Smooth muscle cell (in vitro differentiated cells): Measurements from ENCODE around the gene CLCN6. TPM values are rescaled to one million over a fixed set of nuclear protein-coding genes. Genes with fewer than 3 reads are reported as not detected.

Experiments used
- DNase-seq: peaks from one replicate; lab custom pipeline; 2025; ENCODE audit not compliant: unreplicated experiment; lab: John Stamatoyannopoulos, UW
- H2AFZ ChIP-seq: fragments of 200-600 bp; sonication (generic); 2 replicates; pipeline ENCODE4 v1.6.0; 2016; ENCODE audit warnings: antibody characterized with exemption, low read depth, mild to moderate bottlenecking
- H3F3A ChIP-seq: fragments of 200-600 bp; sonication (generic); 2 replicates; pipeline ENCODE4 v1.6.0; 2017; ENCODE audit warnings: antibody characterized with exemption, low read depth
- H3K27ac ChIP-seq: fragments of 200-600 bp; sonication (generic); 2 replicates; pipeline ENCODE4 v1.5.1; 2016; ENCODE audit warnings: low read depth, mild to moderate bottlenecking
- H3K27me3 ChIP-seq: fragments of 200-600 bp; sonication (generic); 2 replicates; pipeline ENCODE4 v1.6.1; 2016; ENCODE audit warnings: low read depth, mild to moderate bottlenecking
- H3K36me3 ChIP-seq: fragments of 200-600 bp; sonication (generic); 2 replicates; pipeline ENCODE4 v1.5.1; 2016; ENCODE audit warnings: low read depth
- H3K4me1 ChIP-seq: fragments of 200-600 bp; sonication (generic); 2 replicates; pipeline ENCODE4 v1.5.1; 2016; ENCODE audit warnings: low read depth
- H3K4me2 ChIP-seq: fragments of 200-600 bp; sonication (generic); 2 replicates; pipeline ENCODE4 v1.6.0; 2016; ENCODE audit warnings: mild to moderate bottlenecking
- H3K4me3 ChIP-seq: fragments of 200-600 bp; sonication (generic); 2 replicates; pipeline ENCODE4 v1.5.1; 2016; ENCODE audit warnings: mild to moderate bottlenecking
- H3K79me2 ChIP-seq: fragments of 200-600 bp; sonication (generic); 2 replicates; pipeline ENCODE4 v1.6.0; 2016; ENCODE audit warnings: low read depth, mild to moderate bottlenecking
- H3K9ac ChIP-seq: fragments of 200-600 bp; sonication (generic); 2 replicates; pipeline ENCODE4 v1.6.0; 2016; ENCODE audit warnings: low read depth
- H3K9me3 ChIP-seq: fragments of 200-600 bp; sonication (generic); replicated peaks from 2 replicates; pipeline ENCODE4 v1.5.1; 2016; ENCODE audit warnings: low read depth
- H4K20me1 ChIP-seq: fragments of 200-600 bp; sonication (generic); 2 replicates; pipeline ENCODE4 v1.6.0; 2016; ENCODE audit warnings: low read depth
- WGBS: methylation state at CpG from one replicate; pipeline ENCODE4 v1.1.7; 2016; ENCODE audit warnings: low lambda C conversion rate; 5-methylcytosine and 5-hydroxymethylcytosine counted together
- polyA plus RNA-seq: library from polyadenylated mRNA; unstranded; fragments of >200 nt; fragmentation: Nextera tagmentation; extraction: Ambion mirVana; gene quantifications from 2 replicates; pipeline ENCODE4 v1.2.1, GENCODE V29; 2016
- total RNA-seq: library from RNA; depleted of rRNA; stranded (reverse); fragments of >200 nt; gene quantifications from 2 replicates; pipeline ENCODE4 v1.2.3, GENCODE V29; 2014
- TF ChIP-seq, protein P1 (sequence below): fragments of 200-600 bp; sonication (generic); IDR thresholded peaks from 2 replicates; pipeline ENCODE4 v1.5.1; 2017; ENCODE audit warnings: borderline replicate concordance, mild to moderate bottlenecking, antibody characterized with exemption; ENCODE audit not compliant: insufficient read depth, poor library complexity, severe bottlenecking

The CLCN6 gene
- total and polyA plus RNA-seq, 2 experiments from 2014 or later = 9.9 to 13.6 TPM

DNA sequence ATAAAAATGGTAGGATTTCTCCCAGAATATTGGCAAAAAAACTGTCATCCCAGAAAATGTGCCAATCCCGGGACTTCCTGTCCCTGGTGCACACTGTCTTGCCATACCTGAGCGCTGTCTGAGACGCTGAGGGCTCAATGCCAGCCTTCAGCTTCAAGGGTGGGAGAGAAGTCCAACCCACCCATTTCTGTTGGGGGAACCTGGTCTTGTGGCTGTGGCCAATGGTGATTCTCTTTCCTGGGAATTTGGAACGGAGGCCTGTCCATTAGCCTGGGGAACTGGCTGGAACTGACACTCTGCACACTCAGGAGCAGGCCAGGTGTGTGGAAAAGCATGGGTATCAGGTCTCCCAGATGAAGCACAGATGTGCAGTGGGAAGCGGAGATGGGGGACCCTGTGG lies 6.9 kb upstream of the CLCN6 start:
- no peak for DNase-seq
- Histone ChIP-seq H3K4me2 (no peak overlapping the region), H3K27ac (no peak overlapping the region), H4K20me1 (no peaks in the 10 kb centered on the region), H3F3A (peaks cover 3% of the 10 kb centered on the region), H3K27me3 (no peaks in the 10 kb centered on the region), H3K4me1 (peaks cover 15% of the 10 kb centered on the region), H3K79me2 (no peaks in the 10 kb centered on the region), H3K9me3 (no peaks in the 10 kb centered on the region), H2AFZ (no peak overlapping the region), H3K4me3 (no peak overlapping the region), H3K36me3 (no peaks in the 10 kb centered on the region), H3K9ac (no peak overlapping the region)
- TF ChIP-seq, protein P1, sequence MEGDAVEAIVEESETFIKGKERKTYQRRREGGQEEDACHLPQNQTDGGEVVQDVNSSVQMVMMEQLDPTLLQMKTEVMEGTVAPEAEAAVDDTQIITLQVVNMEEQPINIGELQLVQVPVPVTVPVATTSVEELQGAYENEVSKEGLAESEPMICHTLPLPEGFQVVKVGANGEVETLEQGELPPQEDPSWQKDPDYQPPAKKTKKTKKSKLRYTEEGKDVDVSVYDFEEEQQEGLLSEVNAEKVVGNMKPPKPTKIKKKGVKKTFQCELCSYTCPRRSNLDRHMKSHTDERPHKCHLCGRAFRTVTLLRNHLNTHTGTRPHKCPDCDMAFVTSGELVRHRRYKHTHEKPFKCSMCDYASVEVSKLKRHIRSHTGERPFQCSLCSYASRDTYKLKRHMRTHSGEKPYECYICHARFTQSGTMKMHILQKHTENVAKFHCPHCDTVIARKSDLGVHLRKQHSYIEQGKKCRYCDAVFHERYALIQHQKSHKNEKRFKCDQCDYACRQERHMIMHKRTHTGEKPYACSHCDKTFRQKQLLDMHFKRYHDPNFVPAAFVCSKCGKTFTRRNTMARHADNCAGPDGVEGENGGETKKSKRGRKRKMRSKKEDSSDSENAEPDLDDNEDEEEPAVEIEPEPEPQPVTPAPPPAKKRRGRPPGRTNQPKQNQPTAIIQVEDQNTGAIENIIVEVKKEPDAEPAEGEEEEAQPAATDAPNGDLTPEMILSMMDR = no peak
- 96% methylated on average over 5 of the region's 5 CpGs for WGBS

- H3K4me2 ChIP-seq = no peak overlapping the region
- TF ChIP-seq, protein P1 = no peak
- no peak overlapping the region for H3K27ac ChIP-seq
- no peaks in the 10 kb centered on the region for H3K36me3 ChIP-seq
- DNase-seq = no peak
- H3F3A ChIP-seq = peaks cover 9% of the 10 kb centered on the region
- H3K9ac ChIP-seq = no peak overlapping the region
- 97% methylated on average over 9 of the region's 9 CpGs for WGBS
- no peaks in the 10 kb centered on the region for H4K20me1 ChIP-seq
- no peaks in the 10 kb centered on the region for H3K27me3 ChIP-seq
- H2AFZ ChIP-seq = no peak overlapping the region
- H3K4me3 ChIP-seq = no peak overlapping the region
- no peaks in the 10 kb centered on the region for H3K79me2 ChIP-seq
- H3K9me3 ChIP-seq = no peaks in the 10 kb centered on the region
- H3K4me1 ChIP-seq = peaks cover 23% of the 10 kb centered on the region
Observed at GRCh38 chr1:11799896-11800295, 6.1 kb upstream of the CLCN6 start.

DNA sequence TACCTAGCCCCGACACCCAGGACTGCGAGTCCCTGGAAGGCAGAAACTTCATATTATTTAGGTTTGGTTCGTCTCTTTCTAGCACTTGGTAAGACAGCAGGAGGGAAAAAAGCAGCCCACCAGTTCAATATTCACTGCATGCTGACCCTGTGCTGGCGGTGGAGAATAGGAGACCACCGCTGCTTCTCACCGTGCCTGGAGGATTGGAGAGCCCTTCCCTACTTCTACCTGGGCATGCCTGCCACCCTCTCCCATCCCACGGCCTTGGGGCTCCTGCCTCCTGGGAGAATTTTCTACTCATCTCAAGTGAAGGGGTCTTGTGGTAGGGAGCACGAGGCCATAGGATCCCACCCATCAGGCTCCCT lies 5.6 kb upstream of the CLCN6 start:
- Histone ChIP-seq H4K20me1 (no peaks in the 10 kb centered on the region), H3K9ac (no peak overlapping the region), H3K9me3 (no peaks in the 10 kb centered on the region), H3K79me2 (no peaks in the 10 kb centered on the region), H3K27ac (no peak overlapping the region), H3F3A (peaks cover 13% of the 10 kb centered on the region), H2AFZ (no peak overlapping the region), H3K27me3 (no peaks in the 10 kb centered on the region), H3K36me3 (no peaks in the 10 kb centered on the region), H3K4me3 (no peak overlapping the region), H3K4me2 (no peak overlapping the region), H3K4me1 (peaks cover 26% of the 10 kb centered on the region)
- DNase-seq = no peak
- 98% methylated on average over 8 of the region's 8 CpGs for WGBS
- TF ChIP-seq, protein P1 = no peak

DNA sequence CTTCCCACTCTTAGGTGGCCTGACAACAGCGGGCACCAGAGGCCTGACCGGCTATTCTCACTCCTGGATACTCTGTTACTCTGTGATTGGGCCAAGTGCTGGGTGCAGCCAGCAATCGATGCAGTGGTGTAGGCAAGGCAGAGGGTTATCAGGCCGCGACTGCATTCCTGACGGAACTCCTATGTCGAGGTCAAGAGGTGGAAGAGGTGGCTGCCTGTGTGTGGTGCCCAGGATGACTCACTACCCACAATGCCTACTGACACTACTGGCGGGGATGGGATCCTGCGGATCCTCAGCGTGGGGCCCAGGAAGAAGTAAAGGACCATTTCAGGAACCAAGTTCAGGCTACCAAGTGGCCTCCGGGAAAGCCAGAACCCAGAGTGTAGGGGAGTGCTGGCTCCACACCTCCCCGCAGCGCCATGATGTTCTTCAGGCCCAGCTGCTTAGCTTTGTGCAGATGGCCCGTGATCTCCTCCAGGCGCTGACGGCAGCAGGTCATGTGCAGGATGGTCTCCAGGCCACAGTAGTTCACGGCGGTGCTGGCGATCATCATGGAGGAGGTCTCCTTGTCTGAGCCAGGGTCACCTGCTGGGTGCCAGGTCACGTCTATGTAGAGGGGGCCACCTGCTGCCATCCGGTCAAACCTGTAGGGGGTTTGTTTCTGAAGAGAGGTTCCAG lies 5.1 kb upstream of the CLCN6 start:
- Histone ChIP-seq H3K9me3 (no peaks in the 10 kb centered on the region), H3K4me1 (peaks cover 26% of the 10 kb centered on the region), H3F3A (peaks cover 15% of the 10 kb centered on the region), H2AFZ (no peak overlapping the region), H3K79me2 (no peaks in the 10 kb centered on the region), H3K36me3 (no peaks in the 10 kb centered on the region), H3K9ac (no peak overlapping the region), H3K27me3 (no peaks in the 10 kb centered on the region), H3K27ac (no peak overlapping the region), H3K4me3 (no peak overlapping the region), H4K20me1 (no peaks in the 10 kb centered on the region), H3K4me2 (no peak overlapping the region)
- DNase-seq = no peak
- TF ChIP-seq, protein P1 = no peak
- WGBS = 95% methylated on average over 21 of the region's 21 CpGs
